ENCODE data around the gene TSFM. TPM values are rescaled to one million over a fixed set of nuclear protein-coding genes. Genes with fewer than 3 reads are reported as not detected.

Gene TSFM
- total and polyA plus RNA-seq, 11 donors: 37.6 to 80.8 (median 45.4) TPM

- Histone ChIP-seq H3K4me3 (peak within 1 kb of the TSS; percentile 65 to 97 (median 84)), H3K9me3 (no peaks in the 10 kb centered on the region), H3K4me1 (peaks cover 0 to 47% (median 10%) of the 10 kb centered on the region in 12 donors), H3K27me3 (peaks cover 0 to 15% (median 0%) of the 10 kb centered on the region in 9 donors), H3K36me3 (peaks cover 0 to 39% (median 37%) of the 10 kb centered on the region in 9 donors), H3K27ac (peak within 1 kb of the TSS; percentile 91 to 98 (median 97))
- DNase-seq (peak; percentile 96 to 99 (median 99)), ATAC-seq (peak; percentile 94 to 97 (median 95))
- 0% methylated on average over 28 to 29 of the region's 29 CpGs for WGBS, 4 donors
- TF ChIP-seq POLR2A (IDR thresholded peaks at IDR 0.05) (peak; percentile 20 to 82), CTCF (IDR thresholded peaks at IDR 0.05) (no peak)
- intact Hi-C loops (cut with DNase I): no loop called here
Observed at GRCh38 chr12:57744777-57745484, 37.7 kb upstream of the TSFM start, which contains the start of gene TSPAN31. Gene TSPAN31 (plus strand): TSS chr12:57745039. CDS start chr12:57745155, 116 bp downstream.

GRCh38 chr12:57745485-57745881 lies 37.1 kb upstream of the TSFM start:
- WGBS, 4 donors: 36 to 39% (median 38%) methylated on average over 8 of the region's 8 CpGs
- peak; percentile 1 to 6 (median 2) for ATAC-seq
- intact Hi-C loops (cut with DNase I): no loop called here

GRCh38 chr12:57746025-57746424 lies 36.6 kb upstream of the TSFM start:
- 86 to 91% (median 89%) methylated on average over 3 of the region's 3 CpGs for WGBS, 4 donors
- no peak for ATAC-seq
- Histone ChIP-seq H3K4me1 (peaks cover 2 to 43% (median 16%) of the 10 kb centered on the region in 12 donors), H3K27me3 (peaks cover 0 to 4% (median 0%) of the 10 kb centered on the region in 9 donors), H3K9me3 (no peaks in the 10 kb centered on the region), H3K36me3 (peaks cover 0 to 50% (median 46%) of the 10 kb centered on the region in 9 donors), H3K4me3 (peak overlapping the region in 8 of 12 donors; percentile 75 to 97 (median 86)), H3K27ac (peak overlapping the region in 9 of 12 donors; percentile 91 to 98 (median 97))
- no peak for TF ChIP-seq CTCF (IDR thresholded peaks at IDR 0.05)
- TF ChIP-seq POLR2A (IDR thresholded peaks at IDR 0.05): no peak
- no peak for DNase-seq
- intact Hi-C loops (cut with DNase I): no loop called here

More at GRCh38 chr12:57745485-57745881, 37.1 kb upstream of the TSFM start:
- Histone ChIP-seq H3K4me1 (peaks cover 0 to 43% (median 13%) of the 10 kb centered on the region in 12 donors), H3K9me3 (no peaks in the 10 kb centered on the region), H3K36me3 (peaks cover 0 to 45% (median 41%) of the 10 kb centered on the region in 9 donors), H3K27me3 (peaks cover 0 to 9% (median 0%) of the 10 kb centered on the region in 9 donors), H3K4me3 (peak overlapping the region; percentile 65 to 97 (median 84)), H3K27ac (peak overlapping the region; percentile 91 to 98 (median 97))
- TF ChIP-seq CTCF (IDR thresholded peaks at IDR 0.05) (no peak), POLR2A (IDR thresholded peaks at IDR 0.05) (no peak)
- DNase-seq: no peak

GRCh38 chr12:57749061-57749460 lies 33.5 kb upstream of the TSFM start:
- Histone ChIP-seq H3K9me3 (no peaks in the 10 kb centered on the region), H3K4me3 (no peak overlapping the region), H3K27ac (no peak overlapping the region), H3K36me3 (peaks cover 0 to 50% (median 46%) of the 10 kb centered on the region in 9 donors), H3K27me3 (no peaks in the 10 kb centered on the region), H3K4me1 (peaks cover 2 to 46% (median 28%) of the 10 kb centered on the region in 12 donors)
- intact Hi-C loops (cut with DNase I): no loop called here
- DNase-seq: no peak
- no peak for ATAC-seq
- TF ChIP-seq POLR2A (IDR thresholded peaks at IDR 0.05) (no peak), CTCF (IDR thresholded peaks at IDR 0.05) (no peak)
- WGBS, 4 donors: 88 to 93% (median 90%) methylated on average over 4 to 5 of the region's 5 CpGs
